Umbilical cord (tissue), 2 donors: Measurements from ENCODE around the gene SLC10A6. TPM values are rescaled to one million over a fixed set of nuclear protein-coding genes. Genes with fewer than 3 reads are reported as not detected.

Source experiments
- DNase-seq: peaks from one replicate; pipeline ENCODE4 v3.0.0-alpha.2; 2015; ENCODE audit warnings: low spot score
- total RNA-seq: library from RNA; depleted of rRNA; stranded (reverse); fragments of >200 nt; gene quantifications from one replicate; pipeline ENCODE4 v1.2.3, GENCODE V29; 2014; ENCODE audit warnings: low replicate concordance; ENCODE audit not compliant: insufficient read depth

The SLC10A6 gene
- total RNA-seq, 1 donor from 2014 or later, result not detected

DNA sequence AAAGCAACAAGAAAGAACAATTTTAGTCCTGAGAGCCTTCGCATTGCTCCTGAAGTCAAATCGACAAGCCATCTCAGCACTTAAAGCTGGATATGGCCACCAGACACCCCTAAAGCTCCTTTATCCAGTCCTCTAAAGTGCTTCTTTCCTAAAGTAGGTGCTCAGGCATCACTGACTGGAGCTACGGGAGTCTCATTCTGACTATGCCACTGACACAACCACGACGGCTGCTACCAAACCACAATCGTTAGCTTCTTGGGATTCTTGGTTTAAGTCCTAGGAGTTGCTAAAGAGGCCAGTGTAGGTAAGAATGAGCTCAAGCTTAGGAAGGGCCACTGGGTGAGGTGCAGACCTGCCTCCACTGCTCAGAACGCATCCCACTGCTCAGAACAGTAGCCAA lies 1.0 kb downstream of the SLC10A6 start:
- DNase-seq, result no peak

DNA sequence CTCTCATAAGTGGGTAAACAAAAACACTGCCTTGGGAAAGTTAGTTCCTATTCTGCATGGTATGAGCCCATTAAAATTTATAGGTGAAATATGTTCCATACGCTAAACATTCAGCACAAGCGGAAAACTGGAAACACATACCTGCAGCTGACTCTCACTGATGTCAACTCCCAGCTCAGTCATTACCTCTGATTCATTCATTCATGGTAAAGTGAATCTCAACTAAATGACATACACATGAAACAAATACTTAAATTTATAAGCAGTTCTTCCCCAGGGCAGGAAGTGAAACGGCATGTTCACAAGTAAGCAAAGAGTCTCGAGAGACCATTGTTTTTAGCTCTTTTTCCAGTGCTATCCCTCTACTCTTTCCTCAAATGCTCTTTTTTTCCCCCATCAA lies 1.6 kb downstream of the SLC10A6 start:
- DNase-seq, result no peak

DNA sequence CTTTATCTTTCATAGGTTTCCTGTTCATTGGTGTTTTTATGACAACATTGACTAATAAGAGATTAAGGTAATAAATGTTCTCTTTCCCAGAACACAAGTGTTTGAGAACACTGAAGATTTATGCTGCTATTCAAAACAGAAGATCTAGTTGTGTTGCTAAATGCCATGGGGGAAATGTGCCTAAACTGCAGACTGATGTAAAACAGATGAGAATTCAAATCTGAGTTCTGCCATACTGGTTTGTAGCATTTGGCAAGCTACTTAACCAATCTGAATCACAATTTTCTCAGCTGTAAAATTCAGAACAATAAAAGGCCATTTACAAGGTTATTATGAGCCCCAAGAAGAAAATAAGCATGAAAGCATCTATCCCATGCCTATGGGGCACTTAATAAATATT lies 2.3 kb downstream of the SLC10A6 start:
- peak; percentile 9 for DNase-seq

DNA sequence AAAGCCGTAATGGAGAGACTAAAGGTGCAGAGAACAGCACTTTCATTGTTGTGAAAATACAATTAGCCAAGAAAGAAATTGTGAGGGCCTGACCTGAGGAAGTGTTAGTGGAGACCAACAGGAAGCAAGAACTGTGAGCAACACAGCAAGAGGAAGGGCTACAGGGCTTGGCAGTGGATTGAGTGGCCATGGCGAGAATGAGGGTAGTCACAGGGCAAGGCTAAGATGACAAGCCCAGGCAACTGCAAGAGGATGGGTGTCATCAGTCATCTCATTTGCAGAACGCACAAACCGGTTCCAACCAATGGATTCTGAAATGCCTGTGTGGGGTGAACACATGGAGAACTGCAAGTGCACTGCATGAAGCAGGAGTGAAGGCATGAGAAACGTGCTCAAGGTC lies 3.6 kb downstream of the SLC10A6 start:
- DNase-seq, result no peak

DNA sequence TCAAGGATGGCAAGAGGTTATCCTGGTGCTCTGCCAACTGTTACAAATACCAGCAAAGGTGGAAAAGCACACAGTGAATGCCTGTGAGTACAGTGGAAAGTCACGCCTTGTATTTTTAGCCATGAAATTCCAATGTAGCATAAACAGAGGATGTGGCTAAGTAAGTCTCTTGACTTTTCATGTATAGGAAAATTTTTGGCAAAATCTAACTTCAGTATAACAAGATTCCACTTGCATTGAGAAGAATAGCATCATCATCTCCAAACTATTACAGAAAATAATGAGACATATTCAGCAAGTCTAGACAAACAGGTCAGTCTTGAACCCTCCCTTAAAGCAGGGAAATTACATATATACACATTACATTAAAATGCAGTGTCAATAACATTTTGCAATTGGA lies 7.9 kb downstream of the SLC10A6 start:
- no peak for DNase-seq

DNA sequence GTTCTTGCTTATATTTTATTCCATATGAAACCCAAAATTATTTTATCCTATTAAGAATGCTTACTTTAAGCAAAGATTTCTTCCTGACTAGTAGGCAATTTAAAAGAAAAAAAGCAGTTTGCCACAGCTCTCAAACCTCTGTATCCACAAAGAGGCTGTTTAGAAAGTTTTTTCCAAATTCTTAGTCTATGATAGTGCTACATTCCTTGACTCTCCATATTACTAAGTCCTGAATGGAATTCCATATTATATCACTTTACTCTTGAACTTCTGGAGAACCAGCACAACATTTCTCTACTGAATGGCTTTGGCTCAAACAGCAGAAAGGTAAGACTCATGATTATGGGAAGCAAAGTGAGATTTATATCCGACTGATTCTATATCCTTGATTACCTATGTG lies 8.3 kb downstream of the SLC10A6 start:
- no peak for DNase-seq

DNA sequence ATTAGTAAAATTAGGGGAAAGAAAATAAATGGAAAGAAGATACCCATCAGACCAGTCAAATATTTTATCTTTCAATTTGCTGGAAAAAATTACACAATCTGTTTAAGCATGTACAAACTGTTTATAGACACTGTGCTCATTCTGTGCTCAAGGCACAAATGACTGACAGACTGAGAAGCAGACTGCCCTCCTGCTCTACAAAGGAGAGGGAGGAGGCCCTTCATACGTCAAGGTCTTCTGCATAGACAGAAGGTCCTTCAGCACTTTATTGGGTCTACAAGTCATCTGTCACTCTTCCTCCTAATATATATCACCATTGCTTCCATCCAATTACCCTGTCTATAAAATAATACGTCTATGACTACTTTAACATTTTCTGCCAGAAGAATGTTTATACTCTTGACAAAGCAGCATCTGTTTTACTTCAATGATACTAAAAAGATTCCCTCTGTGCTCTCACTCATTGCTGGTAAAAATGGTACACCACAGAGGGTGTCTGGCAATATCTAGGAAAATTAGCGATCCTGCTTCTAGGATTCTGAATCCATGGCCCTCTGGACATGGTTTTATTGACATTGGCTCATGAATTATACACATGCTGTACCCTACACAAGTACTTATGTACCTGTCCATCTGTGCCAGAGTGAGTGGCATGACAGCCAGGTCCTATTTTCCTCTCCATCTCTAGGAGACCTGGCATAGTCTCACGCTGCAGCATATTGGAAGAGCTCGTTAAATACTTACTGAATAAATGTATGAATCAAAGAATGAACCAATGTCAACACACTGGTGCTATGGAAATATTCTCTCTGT lies 11.3 kb downstream of the SLC10A6 start:
- no peak for DNase-seq

DNA sequence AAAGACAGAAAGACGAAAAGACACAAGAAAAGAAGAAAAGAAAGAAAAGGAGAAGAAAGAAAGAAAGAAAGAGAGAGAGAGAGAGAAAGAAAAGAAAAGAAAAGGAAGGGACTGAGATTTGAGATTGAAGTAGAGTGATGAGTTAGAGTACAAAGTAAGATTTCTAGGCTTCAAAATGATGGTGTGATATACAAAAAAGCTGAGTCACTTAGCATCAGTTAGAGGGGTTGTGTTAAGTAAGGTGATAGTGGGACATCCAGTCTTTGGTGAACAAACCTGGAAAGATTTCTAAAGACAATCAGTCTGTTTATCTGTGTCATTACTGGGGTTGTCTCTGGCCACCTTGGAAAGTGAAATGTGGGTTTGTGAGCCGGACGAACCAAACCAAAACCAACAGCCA lies 13.5 kb downstream of the SLC10A6 start:
- no peak for DNase-seq

DNA sequence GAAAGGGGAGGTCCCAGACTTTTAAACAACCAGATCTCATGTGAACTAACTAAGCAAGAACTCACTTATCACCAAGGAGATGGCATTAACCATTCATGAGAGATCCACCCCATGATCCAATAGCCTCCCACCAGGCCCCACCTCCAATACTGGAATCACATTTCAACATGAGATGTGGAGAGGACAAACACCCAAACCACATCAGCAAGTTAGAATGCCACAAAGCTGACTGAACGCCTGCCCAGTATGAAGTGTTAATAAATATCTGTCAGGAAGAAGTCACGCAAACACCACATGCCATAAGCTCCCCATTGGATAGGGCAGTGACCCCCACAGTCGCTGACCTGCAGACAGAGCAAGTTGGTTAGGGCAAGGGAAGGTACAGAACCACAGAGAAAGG lies 14.3 kb downstream of the SLC10A6 start:
- DNase-seq, result no peak

DNA sequence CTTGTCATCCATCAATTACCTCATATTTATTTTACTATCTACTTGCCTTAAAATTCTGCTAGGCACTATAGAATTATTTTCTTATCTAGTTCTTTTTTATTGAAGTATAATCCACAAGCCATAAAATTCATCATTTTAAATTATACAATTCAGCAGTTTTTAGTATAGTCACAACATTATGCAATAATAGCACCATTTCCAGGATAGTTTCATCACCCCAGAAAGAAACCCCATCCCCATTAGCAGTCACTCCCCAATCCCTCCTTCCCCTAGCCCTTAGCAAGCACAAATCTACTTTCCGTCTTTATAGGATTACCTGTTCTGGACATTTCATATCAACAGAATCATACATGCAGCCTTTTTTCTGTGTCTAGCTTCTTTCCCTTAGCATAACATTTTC lies 15.6 kb downstream of the SLC10A6 start:
- DNase-seq, result no peak

DNA sequence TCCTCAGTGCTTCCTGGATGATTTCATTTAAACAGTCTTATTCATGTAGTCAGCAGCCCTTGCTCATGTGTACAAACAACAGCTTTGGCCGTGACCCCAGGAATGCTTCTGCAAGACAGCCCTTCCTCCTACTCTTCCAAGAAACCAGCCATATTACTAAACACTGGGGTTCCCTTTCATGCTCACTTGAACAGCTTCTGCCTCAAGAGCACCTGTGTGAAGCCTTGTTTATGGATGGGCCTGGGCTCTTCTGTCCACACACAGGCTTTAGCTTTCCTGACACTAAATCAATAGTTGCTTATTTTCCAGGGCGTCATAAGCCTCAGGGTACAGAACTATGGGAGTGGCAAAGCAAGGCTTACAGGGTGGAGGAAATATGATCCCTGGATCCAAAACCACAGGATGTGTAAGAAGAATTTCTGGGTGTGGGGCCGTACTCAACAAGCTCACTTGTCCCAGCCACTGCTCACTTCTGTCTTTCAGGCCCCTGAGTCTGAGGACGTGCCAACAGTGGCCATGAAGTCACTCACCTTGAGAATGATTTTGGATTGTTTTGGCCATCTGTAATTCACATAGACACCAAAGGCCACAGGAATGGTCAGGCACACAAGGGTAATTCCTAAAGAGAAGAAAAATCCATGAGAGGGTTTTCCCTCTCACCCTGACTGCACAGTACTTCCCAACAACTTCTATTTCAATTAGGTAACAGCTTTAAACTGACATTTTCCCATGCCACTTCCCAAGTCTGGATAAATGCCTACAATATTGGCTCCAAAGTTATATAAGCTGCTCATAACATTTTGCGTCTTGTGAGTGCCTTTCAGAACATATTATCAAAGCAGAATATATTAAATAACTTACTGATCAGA lies 17.7 kb downstream of the SLC10A6 start:
- DNase-seq, result no peak

DNA sequence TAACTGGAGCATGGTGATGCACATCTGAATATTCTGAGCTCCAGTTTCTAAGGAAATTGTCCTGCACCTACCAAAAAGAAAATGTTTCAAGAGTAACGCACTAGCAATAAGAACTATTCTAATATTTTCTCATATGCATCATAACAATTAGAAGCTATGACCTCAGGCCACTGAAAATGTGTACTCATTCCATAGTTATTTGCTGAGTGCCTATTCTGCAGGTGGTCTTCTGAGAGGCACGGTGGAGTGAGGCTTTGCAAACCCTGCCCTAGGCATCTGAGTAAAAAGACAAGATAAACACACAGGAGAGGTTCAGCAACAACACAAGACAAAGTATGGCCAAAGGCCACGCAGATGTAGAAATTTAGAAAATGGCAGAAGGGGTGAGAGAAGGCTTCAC lies 23.7 kb downstream of the SLC10A6 start:
- DNase-seq, result no peak

DNA sequence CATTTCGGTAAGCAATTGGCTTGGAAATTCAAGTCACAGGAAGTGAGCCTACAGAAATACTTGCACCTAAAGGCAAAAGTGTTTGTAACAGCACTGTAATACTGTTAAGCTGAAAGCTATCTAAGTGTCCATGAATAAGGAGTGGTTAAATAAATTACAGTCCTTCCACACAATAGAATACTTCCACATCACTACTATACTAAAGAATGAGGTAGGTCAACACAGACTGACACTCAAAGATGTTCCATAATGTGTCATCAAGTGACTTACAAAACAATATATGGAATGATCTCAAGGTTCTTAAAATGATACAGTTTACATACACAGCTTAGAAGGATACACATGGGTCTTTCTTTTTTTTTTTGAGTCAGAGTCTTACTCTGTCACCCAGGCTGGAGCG lies 27.0 kb downstream of the SLC10A6 start:
- DNase-seq, result no peak

DNA sequence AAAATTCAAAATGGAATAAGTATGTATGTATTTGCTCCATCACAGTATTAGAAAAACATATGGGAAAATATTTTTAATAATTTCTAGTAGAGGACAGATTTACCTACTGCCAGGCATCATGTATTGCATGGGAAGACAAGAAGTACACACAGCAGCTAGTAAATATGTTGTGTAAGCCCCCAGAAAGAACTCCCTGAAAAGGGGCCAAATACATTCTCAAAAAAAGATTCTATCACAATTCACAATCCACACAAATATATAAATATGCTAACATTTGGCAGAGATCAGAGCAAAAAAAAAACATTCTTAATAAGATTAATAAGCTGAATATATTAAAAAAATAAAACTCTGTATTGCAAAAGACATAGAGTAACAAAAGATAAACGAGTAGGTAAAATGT lies 28.0 kb downstream of the SLC10A6 start:
- no peak for DNase-seq

DNA sequence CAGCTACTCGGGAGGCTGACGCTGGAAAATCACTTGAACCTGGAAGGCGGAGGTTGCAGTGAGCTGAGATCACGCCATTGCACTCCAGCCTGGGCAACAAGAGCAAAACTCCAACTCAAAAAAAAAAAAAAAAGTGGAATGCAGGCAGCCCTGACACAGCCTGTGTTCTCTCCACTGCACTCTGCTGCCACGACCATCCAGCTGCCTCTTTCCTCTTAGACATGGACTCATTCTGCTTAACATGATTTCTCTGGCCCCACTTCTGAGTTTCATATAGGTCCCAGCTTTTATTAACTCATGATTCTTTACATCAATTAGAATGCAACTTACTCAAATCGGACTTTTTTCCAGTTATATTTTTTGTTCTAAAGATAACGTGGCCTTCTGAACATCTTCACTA lies 29.6 kb downstream of the SLC10A6 start:
- DNase-seq, result no peak

DNA sequence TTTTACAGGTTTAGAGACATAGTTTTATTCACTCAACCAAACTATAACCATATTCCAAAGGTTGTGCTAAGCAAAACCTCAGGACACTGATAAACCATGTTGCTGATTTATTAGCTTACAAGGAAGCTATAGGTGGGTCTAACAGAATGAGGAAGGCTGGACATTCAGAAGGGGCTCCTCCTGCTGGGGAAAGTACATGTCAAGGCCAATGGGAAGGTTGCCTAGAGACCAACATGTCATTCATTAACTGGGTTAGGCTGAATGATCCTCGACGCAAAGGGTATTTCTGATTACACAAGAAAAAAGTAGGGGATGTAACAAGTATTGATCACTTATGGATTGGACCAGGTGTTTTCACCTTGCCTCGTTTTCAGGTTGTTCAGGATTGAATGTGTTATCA lies 30.3 kb downstream of the SLC10A6 start:
- DNase-seq, result no peak

DNA sequence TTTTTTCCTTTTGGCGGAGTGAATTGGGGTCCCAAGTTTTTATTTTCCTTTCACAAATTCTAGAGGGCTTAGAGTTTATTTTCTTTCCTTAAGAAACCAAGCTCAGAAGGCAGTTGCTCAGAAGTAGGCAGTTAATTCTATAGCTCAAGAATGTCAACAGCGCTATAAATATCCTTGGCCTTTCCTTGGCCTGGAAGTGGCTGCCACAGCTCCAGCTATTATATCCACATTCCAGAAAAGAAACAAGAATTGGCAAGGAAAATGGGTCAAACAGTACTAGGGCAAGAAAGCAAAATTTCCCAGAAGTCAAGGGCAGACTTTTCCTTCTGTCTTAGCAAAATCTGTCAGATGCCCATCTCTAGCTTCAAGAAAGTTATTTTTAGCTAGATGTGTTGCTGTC lies 31.0 kb downstream of the SLC10A6 start:
- DNase-seq, result peak; percentile 10

DNA sequence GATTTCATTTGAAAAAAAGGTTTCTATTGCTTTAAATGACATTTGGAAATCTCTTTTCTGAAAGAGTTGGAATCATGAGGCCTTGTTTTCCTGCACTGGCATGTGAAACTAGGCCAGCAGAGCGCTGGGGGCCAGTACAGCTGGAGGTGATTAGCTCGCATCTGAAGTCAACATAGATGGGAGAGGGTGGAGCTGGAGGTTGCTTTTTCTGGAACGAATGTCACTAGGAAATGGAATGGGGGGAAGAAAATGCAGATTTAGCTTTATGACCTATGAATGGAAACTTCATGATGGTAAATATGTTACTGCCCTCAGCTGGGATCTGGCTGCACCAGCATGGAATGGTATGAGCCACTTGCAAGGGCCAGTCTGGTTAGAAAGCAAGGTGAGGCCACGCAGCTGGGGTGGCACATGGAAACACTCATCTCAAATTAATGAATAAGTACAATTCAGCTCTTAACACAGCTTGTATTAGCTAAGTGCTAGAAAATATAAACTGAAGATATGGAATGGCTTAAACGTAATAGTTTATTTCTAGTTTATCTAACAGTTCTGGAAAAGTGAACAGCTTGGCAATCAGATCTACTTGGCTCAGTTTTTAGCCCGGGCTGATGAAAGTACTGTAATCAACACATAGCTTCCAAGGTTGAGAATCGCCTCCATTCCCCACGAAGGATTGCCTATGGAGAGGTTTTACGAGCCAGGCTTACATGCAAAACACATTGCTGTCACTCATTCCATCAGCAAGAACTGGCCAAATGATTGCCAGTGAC lies 32.5 kb downstream of the SLC10A6 start:
- DNase-seq, result peak; percentile 15

DNA sequence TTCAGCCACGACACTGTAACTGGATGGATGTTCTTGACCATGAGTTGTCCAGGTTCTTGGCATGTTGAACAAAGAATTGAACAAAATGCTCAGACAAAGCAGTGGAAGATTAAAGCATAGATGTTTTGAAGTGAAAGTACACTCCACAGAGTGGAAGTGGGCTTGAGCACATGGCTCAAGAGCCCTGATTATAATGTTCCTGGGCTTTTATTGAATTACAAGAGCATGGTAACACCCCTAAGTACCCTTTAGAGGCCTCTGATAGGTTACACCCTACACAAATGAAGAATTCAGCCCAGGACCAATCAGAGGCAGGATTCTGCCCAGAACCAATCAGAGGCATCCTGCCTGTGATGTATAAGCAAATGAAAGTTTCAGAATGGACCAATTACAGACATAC lies 33.5 kb downstream of the SLC10A6 start:
- DNase-seq, result no peak

DNA sequence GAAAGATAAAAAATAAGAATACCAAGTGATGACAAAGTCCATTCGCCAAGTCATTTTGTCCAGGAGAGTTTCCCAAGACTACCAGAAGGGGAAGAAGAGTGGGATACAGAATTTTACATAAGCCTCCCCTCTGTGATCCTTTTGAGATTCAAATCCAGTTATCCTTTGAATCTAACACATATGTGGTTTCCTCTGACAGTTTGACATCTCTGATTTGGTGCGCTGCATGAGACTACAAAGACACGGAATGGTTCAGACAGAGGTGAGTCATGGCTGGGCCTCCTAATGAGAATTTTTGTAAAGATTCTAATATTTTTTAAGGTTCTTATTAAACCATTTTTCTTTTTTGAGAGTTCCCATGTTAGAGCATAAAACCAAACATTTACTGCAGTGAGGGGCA lies 38.3 kb downstream of the SLC10A6 start:
- DNase-seq, result no peak

DNA sequence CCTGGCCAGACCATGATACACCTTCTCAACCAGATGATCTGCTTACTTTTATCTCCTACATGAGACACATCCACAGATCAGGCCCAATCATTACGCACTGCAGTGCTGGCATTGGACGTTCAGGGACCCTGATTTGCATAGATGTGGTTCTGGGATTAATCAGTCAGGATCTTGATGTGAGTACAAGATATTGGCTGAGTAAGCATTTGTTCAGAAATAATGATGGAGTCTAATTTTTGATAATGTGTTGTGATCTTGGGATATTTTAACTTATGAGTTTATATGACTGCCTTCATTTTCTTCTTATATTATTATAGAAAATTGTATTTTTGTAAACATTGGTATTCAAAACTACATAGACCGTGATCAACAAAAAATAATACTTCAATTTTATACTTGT lies 39.4 kb downstream of the SLC10A6 start:
- no peak for DNase-seq

DNA sequence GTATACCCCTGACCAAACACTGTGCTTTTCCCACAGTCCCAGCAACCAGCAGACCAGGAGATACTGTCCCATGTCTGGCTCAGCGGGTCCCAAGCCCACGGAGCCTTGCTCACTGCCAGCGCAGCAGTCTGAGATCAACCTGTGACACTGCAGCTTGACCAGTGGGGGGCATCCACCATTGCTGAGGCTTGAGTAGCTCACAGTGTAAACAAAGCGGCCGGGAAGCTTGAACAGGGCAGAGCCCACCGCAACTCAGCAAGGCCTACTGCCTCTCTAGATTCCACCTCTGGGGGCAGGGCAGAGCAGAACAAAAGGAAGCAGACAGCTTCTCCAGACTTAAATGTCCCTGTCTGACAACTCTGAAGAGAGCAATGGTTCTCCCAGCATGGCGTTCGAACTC lies 58.1 kb downstream of the SLC10A6 start:
- DNase-seq, result no peak
